ENCODE data around the gene CFDP1. TPM values are rescaled to one million over a fixed set of nuclear protein-coding genes. Genes with fewer than 3 reads are reported as not detected.

The CFDP1 gene
- total and polyA plus RNA-seq, 2 of the 13 experiments (the other 11 are each of a cell fraction or from before 2014, with no cell fraction given): 78.6 to 153 TPM

GRCh38 chr16:75252049-75252864, 181.0 kb downstream of the CFDP1 start (continued):
- TF ChIP-seq KLF13 (CRISPR knock-in tag; IDR thresholded peaks at IDR 0.05): no peak
- peak; percentile 41; the same call in 1 of the 2 replicates for TF ChIP-seq MAX (IDR thresholded peaks at IDR 0.05)
- no peak for TF ChIP-seq USF2 (IDR thresholded peaks at IDR 0.05; ENCODE audit: low read depth, low read length)
- TF ChIP-seq USF2 (CRISPR knock-in tag; IDR thresholded peaks at IDR 0.05; ENCODE audit: borderline replicate concordance): no peak
- no peak for TF ChIP-seq TCF7L2 (IDR thresholded peaks at IDR 0.05; ENCODE audit: low read depth, low read length)
- no peak for TF ChIP-seq ZNF782 (CRISPR knock-in tag; IDR thresholded peaks at IDR 0.05; ENCODE audit: borderline replicate concordance)
- no peak for TF ChIP-seq TBP (CRISPR knock-in tag; IDR thresholded peaks at IDR 0.05)
- TF ChIP-seq MXD3 (CRISPR knock-in tag; IDR thresholded peaks at IDR 0.05): 0 out of 2 replicates have a peak, but pooled peaks have one; percentile 12
- TF ChIP-seq NONO (IDR thresholded peaks at IDR 0.05): no peak
- 0 out of 2 replicates have a peak, but pooled peaks have one; percentile 43 for TF ChIP-seq NONO (CRISPR knock-in tag; conservative IDR thresholded peaks at IDR 0.05)
- TF ChIP-seq SNAPC2 (CRISPR knock-in tag; IDR thresholded peaks at IDR 0.05): no peak
- TF ChIP-seq HIVEP1 (CRISPR knock-in tag; IDR thresholded peaks at IDR 0.05): peak; percentile 15; the same call in 1 of the 2 replicates

Data from HepG2 (cell line).